ENCODE results near the gene ZCCHC7.
"Not testable (repeated sequence)": the region's sequence is repeated elsewhere in the genome, so short reads cannot be mapped to it uniquely, and the experiment has no call there.

ZCCHC7 gene

DNA sequence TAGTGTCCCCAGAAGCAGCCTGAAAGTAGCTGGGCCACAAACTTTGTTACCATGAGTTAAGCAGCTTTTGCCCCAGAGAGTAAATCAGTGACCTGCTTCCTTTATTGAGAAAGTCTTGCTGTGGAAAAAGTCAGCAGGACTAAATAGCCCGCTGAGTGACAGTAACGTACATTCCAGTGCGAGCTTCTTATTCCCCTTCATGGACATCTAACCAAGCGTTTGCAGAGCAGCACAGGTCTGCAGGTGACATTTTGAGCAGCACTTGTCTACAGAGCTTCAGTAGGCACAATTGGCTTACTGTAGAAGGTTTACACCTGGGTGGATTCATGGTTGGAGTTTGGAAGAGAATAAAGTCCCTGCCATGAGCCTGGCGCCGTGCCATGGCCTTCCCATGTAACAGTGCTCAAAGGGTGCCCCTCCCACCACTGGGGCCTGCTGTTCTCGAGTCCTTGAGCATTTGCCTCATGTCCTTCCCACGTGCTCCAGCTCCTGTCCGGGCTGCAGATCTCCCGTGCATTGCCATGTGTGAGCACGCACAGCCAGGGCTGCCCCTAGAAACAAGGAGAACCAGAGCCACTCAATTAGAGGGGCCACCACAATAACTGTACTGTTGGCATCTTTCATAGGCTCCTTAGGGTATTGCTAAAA lies 260.8 kb downstream of the ZCCHC7 start:
- no peak for DNase-seq

DNA sequence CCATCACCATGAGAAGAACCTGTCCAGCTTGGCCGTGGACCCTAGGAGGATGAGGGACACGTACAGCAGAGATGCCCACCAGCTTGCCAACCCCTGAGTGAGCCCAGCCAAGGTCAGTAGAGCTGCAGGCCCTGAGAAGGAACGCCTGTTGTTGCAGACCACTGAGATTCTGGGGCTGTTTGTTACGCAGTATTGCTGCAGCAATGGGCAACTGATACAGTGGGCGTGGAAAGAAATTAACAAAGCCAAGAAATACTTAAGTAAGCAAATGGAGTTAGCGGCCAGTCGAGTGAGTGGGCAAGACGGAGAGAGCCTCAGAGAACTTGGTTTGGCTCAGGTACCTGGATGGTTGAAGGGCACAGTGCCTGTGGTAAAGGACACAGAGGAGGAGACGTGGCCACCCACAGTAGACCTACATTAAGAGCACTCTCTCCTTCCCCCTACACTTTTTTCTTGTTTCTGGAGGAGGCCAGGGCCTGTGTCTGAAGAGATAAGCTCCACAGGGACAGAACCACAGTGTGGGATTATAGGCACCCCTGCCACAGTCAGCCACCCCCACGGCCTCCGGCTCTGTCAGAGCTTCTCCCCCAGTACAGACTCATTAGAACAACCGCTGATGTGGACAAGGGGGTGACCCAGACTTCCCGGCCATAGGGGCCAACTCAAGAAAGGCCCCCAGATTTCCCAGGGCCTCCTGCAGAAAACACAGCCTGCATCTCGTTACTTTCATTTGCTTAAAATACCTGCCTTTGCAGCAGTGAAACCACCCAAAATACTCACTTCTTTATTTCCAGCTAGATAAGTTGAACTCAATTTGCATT lies 262.0 kb downstream of the ZCCHC7 start:
- DNase-seq, result no peak

DNA sequence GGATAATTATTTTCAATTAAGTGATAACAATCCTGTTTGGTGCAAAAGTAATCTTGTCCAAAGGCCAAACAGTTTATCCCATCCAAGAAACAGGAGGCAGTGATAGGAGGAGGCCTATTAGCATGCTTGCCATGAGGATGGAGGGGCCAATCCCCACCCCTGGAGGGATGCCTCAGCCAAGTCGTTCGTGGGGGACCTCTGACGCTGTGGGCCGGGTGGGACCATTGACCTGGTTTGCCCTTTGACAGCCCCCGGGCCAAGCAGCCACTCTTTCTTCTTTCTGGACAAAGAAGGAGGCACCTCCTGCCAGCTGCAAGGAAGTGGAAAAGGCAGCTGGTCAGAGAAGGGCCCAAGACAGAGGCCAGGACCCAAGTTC lies 262.6 kb downstream of the ZCCHC7 start:
- no peak for DNase-seq

DNA sequence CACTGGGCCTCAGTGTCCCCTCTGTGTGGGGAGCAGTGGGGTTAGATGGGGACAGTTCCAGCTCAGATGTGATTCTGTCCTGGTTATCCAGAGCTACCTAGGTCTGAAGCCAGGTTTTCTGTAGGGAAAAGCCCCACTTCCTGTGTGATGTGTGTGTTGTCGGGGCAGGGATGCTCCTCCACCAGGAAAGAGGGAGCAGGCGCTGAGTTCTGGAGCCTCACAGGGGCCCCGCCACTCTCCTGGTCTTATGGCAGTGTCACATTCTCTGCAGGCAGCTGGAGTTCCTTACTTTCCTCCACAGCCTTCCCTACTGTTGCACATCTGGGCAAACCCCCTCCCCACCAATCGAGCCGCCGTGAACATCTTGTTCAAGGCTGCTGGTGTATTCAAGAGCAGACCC lies 263.0 kb downstream of the ZCCHC7 start:
- DNase-seq, result no peak

DNA sequence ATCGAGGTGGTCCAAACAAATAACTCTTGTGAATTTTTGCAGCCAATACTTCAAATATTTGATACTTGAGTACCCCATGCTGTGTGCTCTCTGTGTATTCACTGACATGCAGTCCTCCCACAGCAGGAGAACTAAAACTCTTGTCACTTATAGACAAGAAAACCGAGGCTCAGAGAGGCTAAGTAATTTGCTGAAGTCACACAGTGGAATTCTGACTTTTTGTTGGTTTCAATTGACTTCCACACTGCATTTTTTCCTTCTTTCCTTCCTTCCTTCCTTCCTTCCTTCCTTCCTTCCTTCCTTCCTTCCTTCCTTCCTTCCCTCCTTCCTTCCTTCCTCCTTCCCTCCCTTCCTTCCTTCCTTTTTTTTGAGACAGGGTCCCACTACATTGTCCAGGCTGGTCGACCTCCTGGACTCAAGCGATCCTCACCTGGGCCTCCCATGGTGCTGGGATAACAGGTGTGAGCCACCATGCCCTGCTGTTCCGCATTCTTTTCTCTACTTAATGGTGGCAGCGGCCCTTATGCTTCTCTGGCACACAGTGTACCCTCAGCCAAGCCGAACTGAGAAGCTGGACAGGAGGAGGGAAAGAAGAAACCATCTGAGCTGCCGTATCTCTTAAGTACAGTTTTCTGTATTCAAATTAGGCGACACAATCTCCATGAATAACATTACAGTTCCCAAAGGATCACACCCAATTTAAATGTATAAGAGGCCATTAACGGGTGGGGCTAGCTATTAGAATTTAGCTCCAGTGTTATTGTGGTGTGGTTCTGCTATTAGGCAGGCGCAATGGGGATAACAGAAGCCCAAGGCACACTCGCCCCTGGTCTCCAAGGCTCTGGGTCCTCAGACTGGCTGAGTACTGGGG lies 263.7 kb downstream of the ZCCHC7 start:
- DNase-seq, result no peak

DNA sequence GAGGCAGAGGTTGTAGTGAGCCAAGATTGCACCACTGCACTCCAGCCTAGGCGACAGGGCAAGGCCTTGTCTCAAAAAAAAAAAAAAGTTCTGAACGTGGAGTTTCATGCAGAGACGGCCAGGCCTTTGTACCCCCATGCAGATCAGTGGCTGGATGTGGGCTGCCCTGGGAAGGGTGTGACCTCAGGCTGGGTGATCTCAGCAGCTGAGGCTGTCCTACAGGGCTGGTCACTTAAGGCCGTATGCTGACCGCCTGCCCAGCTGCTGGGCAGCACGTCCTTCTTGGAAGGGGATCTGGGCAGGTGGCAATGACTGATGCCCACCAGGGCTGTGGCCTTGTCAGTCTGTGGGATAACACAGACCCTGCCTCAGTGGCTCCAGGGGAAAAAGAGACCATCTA lies 264.9 kb downstream of the ZCCHC7 start:
- DNase-seq, result no peak

DNA sequence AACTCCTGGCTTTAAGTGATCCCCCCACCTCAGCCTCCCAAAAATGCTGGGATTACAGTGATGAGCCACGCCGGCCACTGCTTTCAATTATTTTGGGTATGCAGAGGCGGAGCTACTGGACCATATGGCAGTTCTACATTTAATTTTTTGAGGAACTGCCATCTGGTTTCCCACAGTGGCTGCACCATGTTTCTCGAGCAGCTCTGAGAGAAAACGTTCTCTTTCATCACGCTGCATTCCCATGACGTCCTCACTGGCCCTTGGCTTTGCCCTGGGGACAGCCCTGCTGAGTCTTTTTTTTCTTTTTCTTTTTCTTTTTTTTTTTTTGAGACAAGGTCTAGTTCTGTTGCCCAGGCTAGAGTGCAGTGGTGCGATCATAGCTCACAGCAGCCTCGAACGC lies 266.6 kb downstream of the ZCCHC7 start:
- DNase-seq, result no peak

DNA sequence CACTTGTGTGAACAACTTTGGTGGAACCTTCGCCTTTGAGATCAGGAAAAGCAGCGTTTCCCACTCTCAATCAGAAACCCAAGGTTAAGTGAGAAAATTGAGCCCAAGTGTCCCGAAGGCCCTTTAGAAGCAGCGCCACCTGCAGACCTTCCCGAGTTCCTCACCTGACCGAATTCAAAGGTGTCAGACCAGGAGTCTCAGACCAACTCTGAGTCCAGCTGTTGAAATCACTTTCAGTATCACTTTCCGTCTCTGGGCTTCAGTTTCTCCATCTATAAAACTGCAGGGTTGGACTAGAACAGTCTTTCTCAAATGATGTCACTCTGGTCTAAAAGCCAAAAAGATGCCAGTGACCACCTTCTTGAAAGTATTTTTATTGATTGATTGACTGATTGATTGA lies 270.4 kb downstream of the ZCCHC7 start:
- DNase-seq, result peak; percentile 60

DNA sequence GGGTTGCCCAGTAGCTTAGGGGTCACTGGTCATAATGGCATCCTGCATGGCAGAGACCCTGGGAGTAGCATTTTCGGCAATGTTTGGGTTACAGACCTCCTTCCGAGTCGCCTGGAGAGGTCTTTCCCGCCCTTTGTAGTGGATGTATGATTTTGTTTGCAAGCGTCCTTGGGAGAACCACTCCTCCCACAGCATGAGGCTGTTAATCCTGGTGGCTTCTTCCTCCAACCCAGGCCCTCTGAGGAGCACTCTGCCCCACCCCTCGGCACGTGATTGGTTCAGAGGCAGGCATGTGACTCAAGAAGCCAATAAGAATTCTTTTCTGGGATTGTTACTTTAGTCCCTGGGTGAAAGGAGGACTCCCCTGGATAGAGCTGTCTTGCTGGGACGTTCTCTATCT lies 271.9 kb downstream of the ZCCHC7 start:
- DNase-seq, result no peak

DNA sequence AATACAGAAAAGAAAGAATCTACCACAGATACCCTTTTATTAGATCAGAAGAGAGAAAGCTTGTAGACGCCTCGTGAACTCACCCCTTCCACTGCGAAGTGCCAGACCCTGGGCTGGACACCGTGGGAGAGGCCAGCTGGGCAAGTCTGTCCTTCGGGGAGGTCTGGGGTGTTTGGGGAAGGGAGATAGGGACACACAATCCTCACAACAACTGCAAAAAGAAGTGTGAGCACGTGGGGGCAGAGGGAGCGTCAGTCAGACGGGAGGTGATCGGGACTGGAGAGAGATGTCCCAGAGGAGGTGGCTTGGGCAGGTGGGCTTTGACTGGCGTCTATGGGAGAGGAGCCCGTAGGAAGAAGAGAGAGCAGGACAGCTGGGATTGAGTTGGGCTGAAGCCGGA lies 274.9 kb downstream of the ZCCHC7 start:
- DNase-seq, result no peak

DNA sequence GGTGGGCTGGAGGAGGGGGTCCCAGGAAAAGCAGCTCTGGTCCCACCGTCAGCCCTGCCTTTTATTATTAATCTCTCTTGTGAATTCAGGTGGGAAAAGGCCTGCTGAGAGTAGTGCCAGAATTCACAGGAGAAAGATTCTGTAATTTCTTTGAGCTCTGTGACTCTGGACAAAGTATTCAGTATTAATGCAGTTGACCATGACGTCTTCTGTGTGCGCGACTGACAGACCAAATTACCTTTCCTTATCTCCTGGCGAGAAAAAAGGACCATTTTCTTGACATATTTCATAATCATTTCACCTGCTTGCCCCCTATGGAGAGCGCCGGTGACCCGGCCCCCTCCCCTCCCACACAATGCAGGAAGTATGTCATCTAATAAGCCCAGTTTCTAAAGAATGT lies 275.3 kb downstream of the ZCCHC7 start:
- no peak for DNase-seq

DNA sequence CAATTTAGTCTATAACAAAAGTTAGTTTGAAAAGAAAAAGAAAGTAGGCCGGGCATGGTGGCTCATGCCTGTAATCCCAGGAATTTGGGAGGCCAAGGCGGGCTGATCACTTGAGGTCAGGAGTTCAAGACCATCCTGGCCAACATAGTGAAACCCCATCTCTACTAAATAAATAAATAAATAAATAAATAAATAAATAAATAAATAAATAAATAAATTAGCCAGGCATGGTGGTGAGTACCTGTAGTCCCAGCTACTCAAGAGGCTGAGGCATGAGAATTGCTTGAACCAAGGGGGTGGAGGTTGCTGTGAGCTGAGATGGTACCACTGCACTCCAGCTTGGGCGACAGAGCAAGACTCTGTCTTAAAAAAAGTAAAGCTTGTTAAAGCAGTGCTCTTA lies 277.6 kb downstream of the ZCCHC7 start:
- DNase-seq, result not testable (repeated sequence)

DNA sequence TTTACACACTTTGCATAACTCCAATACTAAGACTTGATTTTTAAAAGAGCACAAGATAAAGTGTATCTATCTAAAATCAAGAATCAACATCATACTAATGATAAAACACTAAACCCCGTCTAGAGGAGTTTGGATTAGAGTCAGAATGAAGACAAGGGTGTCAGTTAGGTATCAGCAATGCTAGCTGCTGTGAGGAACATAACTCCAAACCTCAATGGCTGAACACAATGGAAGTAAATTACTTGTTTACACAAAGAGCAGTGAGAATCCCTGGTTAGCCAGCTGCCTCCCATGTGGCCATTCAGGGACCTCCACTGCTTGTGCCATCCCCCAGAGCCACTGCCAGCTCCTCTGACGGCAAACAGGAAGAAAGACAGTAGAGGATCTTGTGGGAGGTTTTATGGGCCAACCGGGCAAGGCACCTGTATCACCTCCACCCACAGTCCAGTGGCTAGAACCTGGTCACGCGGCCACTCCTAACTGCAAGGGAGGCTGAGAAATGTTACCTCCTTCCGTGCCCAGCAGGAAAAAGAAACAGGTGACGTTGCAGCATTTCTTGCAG lies 278.2 kb downstream of the ZCCHC7 start:
- DNase-seq, result no peak

DNA sequence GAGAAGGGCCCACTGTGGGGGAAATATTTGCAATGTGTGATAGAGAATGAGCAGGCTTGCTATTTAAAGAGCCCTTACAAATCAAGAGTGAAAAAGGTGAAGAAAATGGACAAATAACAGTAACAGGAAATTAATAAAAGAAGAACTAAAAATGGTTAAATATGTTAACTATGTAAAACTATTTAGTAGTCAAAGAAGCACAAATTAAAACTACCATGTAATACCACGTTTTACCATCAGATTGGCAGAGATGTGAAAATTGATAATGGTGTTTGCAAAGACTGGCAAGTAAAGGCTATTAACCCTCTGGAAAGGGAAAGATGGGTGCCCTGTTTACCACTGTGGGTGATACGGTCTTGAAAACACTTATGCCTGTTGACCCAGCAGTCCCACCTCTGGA lies 279.0 kb downstream of the ZCCHC7 start:
- no peak for DNase-seq

DNA sequence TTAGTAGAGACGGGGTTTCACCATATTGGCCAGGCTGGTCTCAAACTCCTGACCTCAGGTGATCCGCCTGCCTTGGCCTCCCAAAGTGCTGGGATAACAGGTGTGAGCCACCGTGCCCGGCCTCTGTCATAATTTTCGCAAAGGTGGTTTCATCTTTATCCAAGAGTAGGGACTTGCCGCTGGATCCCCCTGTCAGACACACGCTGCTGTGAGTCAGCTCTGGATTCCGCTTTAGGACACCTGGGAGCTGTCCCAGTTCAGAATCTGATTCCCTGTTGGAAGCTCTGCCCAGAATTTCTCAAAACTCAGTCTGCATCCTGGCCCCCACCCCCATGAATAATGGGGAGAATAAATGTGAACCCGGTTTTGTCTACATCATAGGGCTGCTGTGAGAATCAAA lies 284.2 kb downstream of the ZCCHC7 start:
- DNase-seq, result no peak

DNA sequence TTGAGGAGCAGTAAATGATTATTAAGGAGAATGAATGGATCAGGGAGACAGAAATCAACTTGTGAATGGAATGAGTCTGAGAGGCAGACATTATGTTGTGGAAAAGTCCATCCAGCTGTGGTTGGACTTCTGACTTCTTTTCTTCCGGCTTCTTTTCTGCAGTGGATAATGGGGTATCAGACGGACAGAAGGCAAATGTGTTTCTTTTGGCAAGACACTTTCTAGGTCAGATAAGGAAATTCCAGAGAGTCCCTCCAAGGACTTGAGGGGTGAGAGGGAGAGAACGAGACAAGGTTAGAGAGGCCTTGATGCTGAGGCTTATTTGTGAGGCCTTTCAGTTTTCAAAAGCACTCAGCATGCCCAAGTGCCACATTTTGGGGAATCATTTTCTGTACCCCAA lies 285.0 kb downstream of the ZCCHC7 start:
- DNase-seq, result no peak

DNA sequence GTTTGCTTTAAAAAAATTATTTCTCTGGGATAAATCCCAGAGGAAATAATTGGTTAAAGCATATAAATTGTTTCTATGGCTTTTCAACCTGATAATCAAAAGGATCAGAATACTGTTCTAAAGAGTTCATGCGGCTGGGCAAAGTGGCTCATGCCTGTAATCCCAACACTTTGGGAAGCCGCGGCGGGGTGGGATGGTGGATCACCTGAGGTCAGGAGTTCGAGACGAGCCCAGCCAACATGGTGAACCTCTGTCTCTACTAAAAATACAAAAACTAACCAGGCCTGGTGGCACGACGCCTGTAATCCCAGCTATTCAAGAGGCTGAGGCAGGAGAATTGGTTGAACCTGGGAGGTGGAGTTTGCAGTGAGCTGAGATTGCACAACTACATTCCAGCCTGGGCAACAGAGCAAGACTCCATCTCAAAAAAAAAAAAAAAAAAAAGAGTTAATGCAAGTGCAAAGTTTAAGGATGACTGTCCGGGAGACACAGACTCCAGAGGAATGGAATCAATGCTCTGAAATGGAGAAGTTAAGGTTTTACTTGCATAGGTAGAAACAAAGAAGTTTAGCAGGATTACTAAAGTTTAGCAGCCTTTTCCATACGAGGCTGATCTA lies 285.5 kb downstream of the ZCCHC7 start:
- DNase-seq, result no peak

DNA sequence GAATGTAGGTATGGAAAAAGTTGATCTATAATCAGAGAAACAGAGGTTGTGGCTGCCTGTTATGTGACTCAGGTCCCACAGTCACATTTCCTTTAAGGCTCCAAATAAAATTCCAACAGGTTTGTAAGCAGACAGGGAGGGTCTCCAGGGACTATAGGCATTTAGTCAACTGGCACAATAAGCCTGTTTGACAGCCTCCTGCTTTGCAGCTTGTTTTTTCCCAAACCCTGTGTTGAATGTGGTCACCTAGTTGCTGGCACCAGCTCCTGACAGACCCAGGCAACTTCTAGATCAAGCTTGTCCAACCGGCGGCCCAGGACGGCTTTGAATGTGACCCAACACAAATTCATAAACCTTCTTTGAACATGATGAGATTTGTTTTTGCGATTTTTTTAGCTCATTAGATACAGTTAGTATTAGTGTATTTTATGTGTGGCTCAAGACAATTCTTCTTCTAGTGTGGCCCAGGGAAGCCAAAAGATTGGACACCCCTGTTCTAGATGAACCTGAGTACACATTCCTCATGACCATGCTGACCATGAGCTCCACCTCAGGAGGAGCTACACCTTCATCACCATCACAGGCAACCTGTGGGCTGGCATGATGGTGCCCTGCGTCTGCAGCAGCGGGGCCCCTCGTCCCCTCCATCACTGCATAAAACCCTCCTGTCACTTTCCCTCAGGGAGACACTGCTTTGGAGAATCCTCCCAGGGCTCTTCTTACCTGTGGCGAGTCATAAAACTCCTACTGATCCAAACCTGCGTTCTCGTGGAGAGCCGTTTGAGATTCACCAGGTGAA lies 286.4 kb downstream of the ZCCHC7 start:
- no peak for DNase-seq

DNA sequence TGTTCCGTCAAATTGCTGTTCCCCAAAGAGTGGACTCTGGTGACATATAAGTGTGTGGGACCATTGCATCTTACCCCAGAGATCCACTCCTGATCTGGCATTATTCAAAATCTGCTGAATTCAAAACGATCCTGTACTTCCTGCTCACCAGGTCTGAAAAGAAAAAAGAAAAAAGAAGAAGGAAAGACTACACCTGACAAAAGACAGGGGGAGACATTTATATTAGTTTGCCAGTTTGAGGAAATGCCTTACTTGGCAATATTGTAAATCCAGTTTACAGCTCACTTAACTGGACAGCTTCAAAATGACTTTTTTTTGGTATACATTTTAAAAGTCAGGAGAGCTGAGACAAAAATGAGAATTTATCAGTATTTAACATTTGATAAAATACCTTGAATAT lies 287.1 kb downstream of the ZCCHC7 start:
- peak; percentile 45 for DNase-seq
